H9 (cell line): ENCODE results near the gene PDCD1. TPM values are rescaled to one million over a fixed set of nuclear protein-coding genes. Genes with fewer than 3 reads are reported as not detected.

Source experiments
- DNase-seq: peaks from one replicate; pipeline ENCODE4 v3.0.0-alpha.2; 2017
- H2AFZ ChIP-seq: one replicate; pipeline ENCODE4 v1.6.1; 2013; ENCODE audit warnings: mild to moderate bottlenecking, low read length, control low read depth, moderate library complexity
- H2AK5ac ChIP-seq: 2 replicates; pipeline ENCODE4 v1.6.1; 2013; ENCODE audit warnings: low read length, control low read depth, mixed read lengths; ENCODE audit not compliant: insufficient read length
- H2BK120ac ChIP-seq: one replicate; pipeline ENCODE4 v1.6.1; 2013; ENCODE audit warnings: low read depth, mild to moderate bottlenecking, low read length, control low read depth, inconsistent platforms; ENCODE audit not compliant: poor library complexity, severe bottlenecking
- H2BK12ac ChIP-seq: 2 replicates; pipeline ENCODE4 v1.6.1; 2013; ENCODE audit warnings: low read length, control low read depth, mixed read lengths, low read depth; ENCODE audit not compliant: insufficient read length
- H2BK15ac ChIP-seq: 2 replicates; pipeline ENCODE4 v1.6.1; 2013; ENCODE audit warnings: low read depth, low read length, control low read depth
- H2BK20ac ChIP-seq: one replicate; pipeline ENCODE4 v1.6.1; 2013; ENCODE audit warnings: low read depth, mild to moderate bottlenecking, low read length, control low read depth, inconsistent platforms; ENCODE audit not compliant: poor library complexity, severe bottlenecking
- H2BK5ac ChIP-seq: 2 replicates; pipeline ENCODE4 v1.6.1; 2013; ENCODE audit warnings: low read length, control low read depth, mixed read lengths; ENCODE audit not compliant: insufficient read length
- H3K14ac ChIP-seq: 2 replicates; pipeline ENCODE4 v1.6.1; 2013; ENCODE audit warnings: low read length, control low read depth; ENCODE audit not compliant: insufficient read depth
- H3K18ac ChIP-seq: 2 replicates; pipeline ENCODE4 v1.6.1; 2013; ENCODE audit warnings: low read depth, mild to moderate bottlenecking, mixed read lengths, low read length, control low read depth; ENCODE audit not compliant: insufficient read length
- H3K23ac ChIP-seq: 2 replicates; pipeline ENCODE4 v1.6.1; 2013; ENCODE audit warnings: low read length, control low read depth, mixed read lengths, low read depth; ENCODE audit not compliant: insufficient read length
- H3K23me2 ChIP-seq: 2 replicates; pipeline ENCODE4 v1.6.1; 2013; ENCODE audit warnings: low read depth, mild to moderate bottlenecking, mixed read lengths, low read length, control low read depth; ENCODE audit not compliant: insufficient read length, poor library complexity, severe bottlenecking
- H3K27ac ChIP-seq: 2 replicates; pipeline ENCODE4 v1.5.1; 2013; ENCODE audit warnings: low read length, control low read depth, mixed read lengths, low read depth; ENCODE audit not compliant: insufficient read length
- H3K27me3 ChIP-seq: 2 replicates; pipeline ENCODE4 v1.6.1; 2013; ENCODE audit warnings: low read length, control low read depth, inconsistent platforms; ENCODE audit not compliant: insufficient read depth
- H3K4ac ChIP-seq: 2 replicates; pipeline ENCODE4 v1.6.1; 2013; ENCODE audit warnings: low read depth, mild to moderate bottlenecking, control low read depth, inconsistent platforms, low read length, moderate library complexity
- H3K4me1 ChIP-seq: 2 replicates; pipeline ENCODE4 v1.6.1; 2013; ENCODE audit warnings: low read length, control low read depth, inconsistent platforms; ENCODE audit not compliant: insufficient read depth
- H3K4me2 ChIP-seq: 2 replicates; pipeline ENCODE4 v1.6.1; 2013; ENCODE audit warnings: low read length, control low read depth, mixed read lengths; ENCODE audit not compliant: insufficient read length, insufficient read depth
- H3K56ac ChIP-seq: 2 replicates; pipeline ENCODE4 v1.6.1; 2013; ENCODE audit warnings: low read depth, mild to moderate bottlenecking, mixed read lengths, low read length, control low read depth; ENCODE audit not compliant: insufficient read length
- H3K79me1 ChIP-seq: 2 replicates; pipeline ENCODE4 v1.6.1; 2013; ENCODE audit warnings: low read depth, mild to moderate bottlenecking, moderate library complexity, low read length, control low read depth, inconsistent platforms; ENCODE audit not compliant: insufficient read depth, poor library complexity, severe bottlenecking
- H3K79me2 ChIP-seq: 2 replicates; pipeline ENCODE4 v1.6.1; 2013; ENCODE audit warnings: low read length, control low read depth, inconsistent platforms; ENCODE audit not compliant: insufficient read depth
- H3K9ac ChIP-seq: 2 replicates; pipeline ENCODE4 v1.6.1; 2013; ENCODE audit warnings: low read length, control low read depth, mixed read lengths; ENCODE audit not compliant: insufficient read length; ENCODE audit errors: extremely low read depth
- H3K9me3 ChIP-seq: one replicate; pipeline ENCODE4 v1.6.1; 2013; ENCODE audit warnings: low read depth, low read length, inconsistent platforms; ENCODE audit not compliant: control insufficient read depth
- H3T11ph ChIP-seq: one replicate; pipeline ENCODE4 v1.6.1; 2013; ENCODE audit warnings: mild to moderate bottlenecking, low read length, control low read depth, inconsistent platforms
- H4K20me1 ChIP-seq: one replicate; pipeline ENCODE4 v1.6.1; 2013; ENCODE audit not compliant: control insufficient read depth, insufficient read length, insufficient read depth
- H4K5ac ChIP-seq: 2 replicates; pipeline ENCODE4 v1.6.1; 2013; ENCODE audit warnings: low read depth, mild to moderate bottlenecking, mixed read lengths, low read length, control low read depth; ENCODE audit not compliant: insufficient read length
- H4K8ac ChIP-seq: replicated peaks from 2 replicates; pipeline ENCODE4 v1.6.1; 2013; ENCODE audit warnings: low read length, control low read depth, mixed read lengths, low read depth; ENCODE audit not compliant: insufficient read length
- H4K91ac ChIP-seq: 2 replicates; pipeline ENCODE4 v1.6.1; 2013; ENCODE audit warnings: low read depth, mild to moderate bottlenecking, moderate library complexity, mixed read lengths, low read length, control low read depth; ENCODE audit not compliant: insufficient read length
- H3K27ac Mint-ChIP-seq, 3 experiments: 2 replicates in 2 of 3; 3 replicates in 1 of 3; pipeline ENCODE4 v1.8.0; 2020 to 2021; ENCODE audit warnings: mixed read lengths in 3 of 3, mild to moderate bottlenecking in 1 of 3, moderate library complexity in 1 of 3
- H3K27me3 Mint-ChIP-seq: 2 replicates; pipeline ENCODE4 v1.8.0; 2021; ENCODE audit warnings: low read depth, mild to moderate bottlenecking, moderate library complexity, mixed read lengths
- H3K36me3 Mint-ChIP-seq, 3 experiments: 2 replicates in 2 of 3; 3 replicates in 1 of 3; pipeline ENCODE4 v1.8.0; 2020 to 2021; ENCODE audit warnings: low read depth in 3 of 3, mixed read lengths in 3 of 3; ENCODE audit not compliant: insufficient read depth in 1 of 3
- H3K4me1 Mint-ChIP-seq, 2 experiments: 2 replicates each; pipeline ENCODE4 v1.8.0; 2020; ENCODE audit warnings: mixed read lengths in 2 of 2
- H3K4me3 Mint-ChIP-seq, 2 experiments: 2 replicates in 1 of 2; 3 replicates in 1 of 2; pipeline ENCODE4 v1.8.0; 2020 to 2021; ENCODE audit warnings: mild to moderate bottlenecking in 2 of 2, mixed read lengths in 2 of 2, moderate library complexity in 1 of 2
- H3K9me3 Mint-ChIP-seq, 2 experiments: 2 replicates in 1 of 2; 3 replicates in 1 of 2; pipeline ENCODE4 v1.8.0; 2020; ENCODE audit warnings: mild to moderate bottlenecking in 2 of 2, mixed read lengths in 2 of 2, moderate library complexity in 1 of 2
- WGBS: extraction: QIAGEN DNeasy Blood & Tissue Kit; methylation state at CpG from one replicate; pipeline ENCODE4 v1.1.7; 2013; ENCODE audit warnings: missing lambda C conversion rate, low lambda C conversion rate, mixed read lengths; ENCODE audit not compliant: insufficient read length; ENCODE audit errors: extremely low coverage; 5-methylcytosine and 5-hydroxymethylcytosine counted together
- total RNA-seq: library from RNA; stranded (reverse); gene quantifications from 2 replicates; pipeline ENCODE4 v1.2.1, GENCODE V29; 2021
- TF ChIP-seq, protein P1 (sequence below): fragments of 200-600 bp; sonication (generic); conservative IDR thresholded peaks from 3 replicates; pipeline ENCODE4 v1.8.0; 2021; ENCODE audit warnings: antibody characterized with exemption, mild to moderate bottlenecking

PDCD1 gene
- total RNA-seq, 1 experiment from 2014 or later, result 1.6 TPM

GRCh38 chr2:241868661-241869081 lies 10.0 kb upstream of the PDCD1 start:
- no peak overlapping the region for H3T11ph ChIP-seq
- H3K79me1 ChIP-seq, result no peaks in the 10 kb centered on the region
- H2BK12ac ChIP-seq, result no peak overlapping the region
- no peak overlapping the region for H2BK20ac ChIP-seq
- H3K23me2 ChIP-seq, result no peaks in the 10 kb centered on the region
- peaks cover 16 to 23% of the 10 kb centered on the region in 2 experiments for H3K9me3 Mint-ChIP-seq
- H2BK15ac ChIP-seq, result no peak overlapping the region
- no peak overlapping the region for H4K91ac ChIP-seq
- H4K8ac ChIP-seq, result no peak overlapping the region
- no peak overlapping the region for H3K4ac ChIP-seq
- H3K27me3 Mint-ChIP-seq, result peaks cover 17% of the 10 kb centered on the region
- H2BK5ac ChIP-seq, result no peak overlapping the region
- H3K27ac ChIP-seq, result no peak overlapping the region
- DNase-seq, result no peak
- no peak overlapping the region for H2AK5ac ChIP-seq
- no peaks in the 10 kb centered on the region for H3K79me2 ChIP-seq
- H3K14ac ChIP-seq, result no peak overlapping the region
- H3K4me1 Mint-ChIP-seq, result peaks cover 0 to 21% of the 10 kb centered on the region in 2 experiments; a peak in 2 of 4 replicates
- WGBS, result no CpG with 5 or more reads among the region's 15 CpGs
- H3K4me1 ChIP-seq, result no peaks in the 10 kb centered on the region
- TF ChIP-seq, protein P1, sequence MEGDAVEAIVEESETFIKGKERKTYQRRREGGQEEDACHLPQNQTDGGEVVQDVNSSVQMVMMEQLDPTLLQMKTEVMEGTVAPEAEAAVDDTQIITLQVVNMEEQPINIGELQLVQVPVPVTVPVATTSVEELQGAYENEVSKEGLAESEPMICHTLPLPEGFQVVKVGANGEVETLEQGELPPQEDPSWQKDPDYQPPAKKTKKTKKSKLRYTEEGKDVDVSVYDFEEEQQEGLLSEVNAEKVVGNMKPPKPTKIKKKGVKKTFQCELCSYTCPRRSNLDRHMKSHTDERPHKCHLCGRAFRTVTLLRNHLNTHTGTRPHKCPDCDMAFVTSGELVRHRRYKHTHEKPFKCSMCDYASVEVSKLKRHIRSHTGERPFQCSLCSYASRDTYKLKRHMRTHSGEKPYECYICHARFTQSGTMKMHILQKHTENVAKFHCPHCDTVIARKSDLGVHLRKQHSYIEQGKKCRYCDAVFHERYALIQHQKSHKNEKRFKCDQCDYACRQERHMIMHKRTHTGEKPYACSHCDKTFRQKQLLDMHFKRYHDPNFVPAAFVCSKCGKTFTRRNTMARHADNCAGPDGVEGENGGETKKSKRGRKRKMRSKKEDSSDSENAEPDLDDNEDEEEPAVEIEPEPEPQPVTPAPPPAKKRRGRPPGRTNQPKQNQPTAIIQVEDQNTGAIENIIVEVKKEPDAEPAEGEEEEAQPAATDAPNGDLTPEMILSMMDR, result no peak
- H3K9me3 ChIP-seq, result no peaks in the 10 kb centered on the region
- H4K20me1 ChIP-seq, result peaks cover 8% of the 10 kb centered on the region
- no peak overlapping the region for H3K9ac ChIP-seq
- no peak overlapping the region for H3K23ac ChIP-seq
- no peaks in the 10 kb centered on the region; the same call in 1 of the 2 replicates for H3K27me3 ChIP-seq
- H3K27ac Mint-ChIP-seq, result no peak overlapping the region
- no peak overlapping the region for H2AFZ ChIP-seq
- H3K56ac ChIP-seq, result no peak overlapping the region
- H3K36me3 Mint-ChIP-seq, result peaks cover 0 to 6% (median 0%) of the 10 kb centered on the region in 3 experiments; a peak in 3 of 7 replicates
- no peak overlapping the region for H3K4me2 ChIP-seq
- no peak overlapping the region for H2BK120ac ChIP-seq
- no peak overlapping the region for H4K5ac ChIP-seq
- no peak overlapping the region for H3K18ac ChIP-seq
- no peak overlapping the region for H3K4me3 Mint-ChIP-seq
